Metanephros (tissue), 2 donors: ENCODE data around the gene UCK1. TPM values are rescaled to one million over a fixed set of nuclear protein-coding genes. Genes with fewer than 3 reads are reported as not detected.

Experiments used
- small RNA-seq: library from RNA; depleted of rRNA; stranded (forward); fragments of <200 nt; gene quantifications from one replicate; pipeline ENCODE3, GENCODE V24; 2014; ENCODE audit warnings: low replicate concordance
- total RNA-seq: library from RNA; depleted of rRNA; stranded (reverse); fragments of >200 nt; gene quantifications from one replicate; pipeline ENCODE4 v1.2.3, GENCODE V29; 2014

UCK1 gene
- total RNA-seq, result 26.9 TPM

DNA sequence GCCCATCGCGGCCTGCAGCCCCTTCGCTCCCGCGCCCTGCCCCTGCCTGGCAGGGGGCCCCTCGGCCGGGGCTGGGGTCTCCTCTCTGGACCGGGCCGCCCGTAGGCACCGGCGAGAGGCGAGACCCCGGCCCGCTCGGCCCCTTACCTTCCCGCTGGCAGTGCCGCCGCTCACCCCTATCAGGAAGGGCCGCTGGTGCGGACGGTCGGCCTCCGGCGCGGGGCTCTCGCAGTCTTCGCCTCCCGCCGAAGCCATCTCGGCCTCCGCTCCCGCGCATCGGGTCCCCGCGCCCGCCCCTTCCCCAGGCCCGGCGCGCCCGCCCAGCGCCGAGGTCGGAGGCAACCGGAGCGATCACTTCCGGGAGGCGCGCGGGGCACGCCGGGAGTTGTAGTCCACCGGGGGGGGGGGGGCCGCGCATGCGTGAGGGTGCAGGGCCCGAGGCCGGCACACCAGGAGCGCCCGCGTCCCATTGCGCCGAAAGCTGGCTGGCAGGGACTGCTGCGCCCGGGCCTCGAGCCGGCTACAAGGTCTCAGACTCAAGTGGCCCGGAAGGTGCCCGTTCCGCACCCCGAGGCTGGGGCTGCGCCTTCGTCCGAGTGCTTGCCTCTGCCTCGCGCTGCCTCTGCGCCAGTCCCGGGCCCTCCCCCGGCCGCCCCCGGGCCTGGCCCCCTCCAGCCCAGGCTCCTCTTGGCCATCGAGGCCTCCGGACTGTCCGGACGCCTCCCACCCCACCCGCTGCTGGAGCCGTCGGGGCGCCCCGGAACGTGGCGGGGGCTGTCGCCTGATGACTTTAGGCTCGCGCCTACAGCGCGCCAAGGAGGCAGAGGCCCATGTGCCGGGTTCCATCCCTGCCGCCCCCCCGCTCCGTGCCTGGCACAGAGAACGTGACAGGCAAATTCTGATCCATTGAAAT, at the start of gene UCK1:
TSS of gene UCK1 (minus strand) at position 344 of the 913 bp plus-strand sequence. CDS start at position 255, 89 bp downstream.

DNA sequence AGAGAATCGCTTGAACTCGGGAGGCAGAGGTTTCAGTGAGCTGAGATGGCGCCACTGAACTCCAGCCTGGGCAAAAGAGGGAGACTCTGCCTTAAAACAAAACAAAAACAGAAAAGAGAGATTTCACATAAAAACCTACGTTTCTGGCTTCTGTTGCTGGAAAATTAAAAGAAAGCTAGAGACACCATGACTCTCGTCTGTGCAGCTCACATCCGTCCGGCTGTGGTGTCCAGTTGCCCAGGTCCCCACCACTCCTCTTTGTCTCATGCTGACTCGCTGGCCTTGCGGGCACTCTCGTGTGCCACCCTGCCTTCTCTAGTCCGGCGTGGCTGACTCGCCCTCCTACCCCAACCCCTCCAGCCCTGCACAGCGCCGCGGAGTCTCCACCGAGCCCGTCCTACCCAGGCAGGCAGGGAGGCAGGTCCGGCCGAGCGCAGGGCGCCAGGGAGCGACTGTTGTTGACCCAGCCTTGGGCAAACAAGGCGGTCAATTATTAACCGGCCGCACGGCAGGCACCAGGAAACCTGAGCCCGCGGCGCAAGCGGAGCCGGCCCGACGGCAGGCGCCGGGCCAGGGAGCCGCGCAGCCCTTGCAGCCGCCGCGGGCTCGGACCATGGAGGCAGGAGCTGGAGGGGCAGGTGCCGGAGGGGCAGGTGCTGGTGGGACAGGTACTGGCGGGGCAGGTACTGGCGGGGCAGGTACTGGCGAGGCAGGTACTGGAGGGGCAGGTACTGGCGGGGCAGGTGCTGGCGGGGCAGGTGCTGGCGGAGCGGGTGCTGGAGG, 14.1 kb upstream of the UCK1 start, which contains the start of gene PRRT1B:
TSS of gene PRRT1B (plus strand) at position 521 of the 783 bp plus-strand sequence. CDS start at position 614, 93 bp downstream.

DNA sequence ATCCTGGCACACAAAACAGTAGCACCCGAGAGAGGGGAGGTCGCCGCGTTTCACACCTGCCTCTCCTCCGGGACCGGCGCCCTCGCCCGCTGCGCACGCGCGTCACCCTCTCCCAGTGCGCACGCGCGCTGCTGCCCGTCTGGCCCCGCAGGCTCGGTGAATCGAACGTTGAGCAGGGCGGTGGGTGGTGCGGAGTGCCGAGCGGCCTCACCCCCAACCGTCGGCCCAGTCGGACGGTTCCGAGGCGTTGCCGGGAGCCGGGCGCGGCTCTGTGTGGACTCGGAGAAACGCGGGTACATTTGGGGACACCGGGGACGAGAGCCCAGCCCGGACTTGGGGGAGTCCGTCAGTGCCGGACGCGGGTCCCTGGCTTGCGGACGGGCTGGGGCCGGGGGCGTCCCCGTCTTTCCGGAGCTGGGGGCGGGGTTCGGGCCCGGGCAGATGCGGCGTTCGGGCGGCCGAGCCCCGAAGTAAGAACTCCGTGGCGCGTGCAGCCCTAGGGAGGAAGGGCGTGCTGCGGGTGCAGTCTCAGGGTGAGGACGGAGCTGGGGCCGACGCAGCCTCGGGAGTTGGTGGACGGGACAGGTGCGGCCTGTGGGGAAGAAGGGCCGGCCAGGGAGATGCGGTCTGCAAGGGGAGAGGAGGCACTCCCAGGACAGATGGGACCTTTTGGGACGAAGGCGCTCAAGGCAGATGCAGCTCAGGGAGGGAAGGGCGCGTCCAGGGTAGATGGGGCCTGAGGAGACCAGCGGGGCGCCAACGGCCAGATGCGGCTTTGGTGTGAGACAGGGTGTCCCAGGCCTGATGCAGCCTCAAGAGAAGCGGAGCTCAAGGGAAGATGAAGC, 28.1 kb downstream of the UCK1 start, which contains the start of gene POMT1:
TSS of gene POMT1 (plus strand) at position 138 of the 845 bp plus-strand sequence. CDS start 1,301 bp downstream, outside the sequence.

Small RNAs within 50 kb of the gene (small RNA-seq; reads per million reads assigned to genes)
- gene SNORD62A, result 0.39 reads per million, percentile 50 among the genes with 10 or more reads in this experiment
- gene SNORD62B, result 0.16 reads per million

Other genes starting within 250 kb of the UCK1 start
- 29.5 TPM for gene PLPP7, start 241.5 kb downstream of the UCK1 start, total RNA-seq
- gene PRRC2B, start 137.2 kb downstream of the UCK1 start, total RNA-seq, result 151 TPM
- 35.9 TPM for gene POMT1, start 28.3 kb downstream of the UCK1 start, total RNA-seq
- gene PRRT1B, start 14.3 kb upstream of the UCK1 start, total RNA-seq, result 0.93 TPM
- gene RAPGEF1, start 208.8 kb upstream of the UCK1 start, total RNA-seq, result 36.5 TPM